Left hindlimb (tissue), 1 donor: ENCODE results near the gene C3orf38.
A peak's percentile ranks its signal among the peaks of the same experiment; 100 is the strongest.
"Not testable (repeated sequence)": the region's sequence is repeated elsewhere in the genome, so short reads cannot be mapped to it uniquely, and the experiment has no call there.

Experiments used
- DNase-seq: peaks from one replicate; pipeline ENCODE4 v3.0.0-alpha.2; 2018

C3orf38 gene

GRCh38 chr3:88149509-88150362 lies at the start of gene C3orf38:
Gene C3orf38, plus strand, starts transcription at chr3:88149959. Its CDS starts 94 bp downstream, at chr3:88150053.
- peak; percentile 92 for DNase-seq

- DNase-seq, result no peak
These were observed 48.6 kb upstream of the C3orf38 start for GRCh38 chr3:88101142-88101541.

- DNase-seq, result no peak
These were observed 44.4 kb upstream of the C3orf38 start for GRCh38 chr3:88105325-88105724.

GRCh38 chr3:88112289-88112688 lies 37.5 kb upstream of the C3orf38 start:
- no peak for DNase-seq

GRCh38 chr3:88113311-88114162 lies 36.2 kb upstream of the C3orf38 start:
- DNase-seq, result peak; percentile 44

GRCh38 chr3:88114878-88115549 lies 34.7 kb upstream of the C3orf38 start:
- no peak for DNase-seq

- DNase-seq, result no peak
These were observed 32.1 kb upstream of the C3orf38 start for GRCh38 chr3:88117683-88118082.

GRCh38 chr3:88118603-88119002 lies 31.2 kb upstream of the C3orf38 start:
- DNase-seq, result not testable (repeated sequence)

GRCh38 chr3:88123526-88123925 lies 26.2 kb upstream of the C3orf38 start:
- no peak for DNase-seq

GRCh38 chr3:88131695-88132094 lies 18.1 kb upstream of the C3orf38 start:
- DNase-seq, result no peak

- DNase-seq, result no peak
These were observed 16.9 kb upstream of the C3orf38 start for GRCh38 chr3:88132894-88133293.

GRCh38 chr3:88133711-88134263 lies 16.0 kb upstream of the C3orf38 start:
- no peak for DNase-seq

- DNase-seq, result no peak
These were observed 11.9 kb upstream of the C3orf38 start for GRCh38 chr3:88137836-88138235.

- DNase-seq, result no peak
These were observed 8.2 kb upstream of the C3orf38 start for GRCh38 chr3:88141458-88142083.

GRCh38 chr3:88142094-88142624 lies 7.6 kb upstream of the C3orf38 start:
- no peak for DNase-seq

GRCh38 chr3:88147261-88147660 lies 2.5 kb upstream of the C3orf38 start:
- DNase-seq, result no peak

GRCh38 chr3:88148651-88149050 lies 1.1 kb upstream of the C3orf38 start:
- DNase-seq, result no peak

GRCh38 chr3:88149101-88149508 lies 654 bp upstream of the C3orf38 start:
- no peak for DNase-seq

- no peak for DNase-seq
These were observed 612 bp downstream of the C3orf38 start for GRCh38 chr3:88150371-88150770.

- DNase-seq, result no peak
These were observed 1.0 kb downstream of the C3orf38 start for GRCh38 chr3:88150806-88151205.

- DNase-seq, result no peak
These were observed 1.6 kb downstream of the C3orf38 start for GRCh38 chr3:88151358-88151757.

GRCh38 chr3:88152841-88153240 lies 3.1 kb downstream of the C3orf38 start:
- no peak for DNase-seq
